Esophagus muscularis mucosa (tissue), 4 donors: ENCODE results near the gene GLB1L3.

Experiments used
- EP300 ChIP-seq: sonication (generic); formaldehyde crosslinking; IDR thresholded peaks from one replicate; pipeline ENCODE4 v1.6.1; 2017; ENCODE audit warnings: antibody characterized with exemption
- POLR2A ChIP-seq: fragments of 450-650 bp; IDR thresholded peaks from one replicate; pipeline ENCODE4 v1.6.1; 2017; ENCODE audit warnings: antibody characterized with exemption, moderate library complexity, mild to moderate bottlenecking, low read depth
- POLR2AphosphoS5 ChIP-seq, 2 donors: sonication (generic); formaldehyde crosslinking; IDR thresholded peaks; one replicate each; pipeline ENCODE4 v1.6.1; 2017; ENCODE audit warnings: antibody characterized with exemption in 2 of 2
- TF ChIP-seq, protein P1 (sequence below), 3 experiments: fragments of 200-600 bp in 2 of 3; fragments of 450-650 bp in 1 of 3; sonication (generic) in 2 of 3; IDR thresholded peaks; one replicate each; pipeline ENCODE4 v1.5.1; 2017 to 2019; ENCODE audit warnings: antibody characterized with exemption in 3 of 3, mild to moderate bottlenecking in 2 of 3, moderate library complexity in 1 of 3

DNA sequence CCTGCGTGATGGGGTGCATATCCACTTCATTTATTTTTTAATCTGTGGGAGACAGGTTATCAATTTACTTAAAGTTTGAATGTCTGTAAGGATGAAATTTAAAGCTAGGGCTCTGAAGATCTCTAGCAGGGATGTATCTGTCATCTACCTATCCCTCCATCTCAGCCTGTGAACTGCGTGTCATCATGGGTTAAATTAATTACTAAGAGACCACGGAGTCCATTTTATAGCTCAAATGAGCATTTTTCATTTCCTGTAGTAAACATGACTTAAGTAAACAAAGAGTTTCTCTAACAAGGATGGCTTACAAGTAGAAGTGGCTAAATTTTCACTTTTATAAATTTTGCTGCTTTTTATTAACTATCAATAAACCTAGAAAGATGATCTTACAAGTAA lies 2.9 kb upstream of the GLB1L3 start:
- TF ChIP-seq, protein P1, sequence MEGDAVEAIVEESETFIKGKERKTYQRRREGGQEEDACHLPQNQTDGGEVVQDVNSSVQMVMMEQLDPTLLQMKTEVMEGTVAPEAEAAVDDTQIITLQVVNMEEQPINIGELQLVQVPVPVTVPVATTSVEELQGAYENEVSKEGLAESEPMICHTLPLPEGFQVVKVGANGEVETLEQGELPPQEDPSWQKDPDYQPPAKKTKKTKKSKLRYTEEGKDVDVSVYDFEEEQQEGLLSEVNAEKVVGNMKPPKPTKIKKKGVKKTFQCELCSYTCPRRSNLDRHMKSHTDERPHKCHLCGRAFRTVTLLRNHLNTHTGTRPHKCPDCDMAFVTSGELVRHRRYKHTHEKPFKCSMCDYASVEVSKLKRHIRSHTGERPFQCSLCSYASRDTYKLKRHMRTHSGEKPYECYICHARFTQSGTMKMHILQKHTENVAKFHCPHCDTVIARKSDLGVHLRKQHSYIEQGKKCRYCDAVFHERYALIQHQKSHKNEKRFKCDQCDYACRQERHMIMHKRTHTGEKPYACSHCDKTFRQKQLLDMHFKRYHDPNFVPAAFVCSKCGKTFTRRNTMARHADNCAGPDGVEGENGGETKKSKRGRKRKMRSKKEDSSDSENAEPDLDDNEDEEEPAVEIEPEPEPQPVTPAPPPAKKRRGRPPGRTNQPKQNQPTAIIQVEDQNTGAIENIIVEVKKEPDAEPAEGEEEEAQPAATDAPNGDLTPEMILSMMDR (IDR thresholded peaks at IDR 0.05): no peak
- no peak for TF ChIP-seq POLR2A
- TF ChIP-seq POLR2AphosphoS5 (IDR thresholded peaks at IDR 0.05): no peak
- TF ChIP-seq EP300: no peak
